ENCODE results near the gene SRL. TPM values are rescaled to one million over a fixed set of nuclear protein-coding genes. Genes with fewer than 3 reads are reported as not detected.
A peak's percentile ranks its signal among the peaks of the same experiment; 100 is the strongest.

The SRL gene
- total and polyA plus RNA-seq, 5 donors, result 255 to 395 (median 343) TPM

- ATAC-seq, result peak in 1 of 2 donors; percentile 1
- no peaks in the 10 kb centered on the region for H3K27me3 ChIP-seq (ENCODE audit: control insufficient read depth, insufficient read depth)
- no peaks in the 10 kb centered on the region for H3K4me1 ChIP-seq (ENCODE audit: control insufficient read depth, insufficient read depth, low read length)
- peak in 1 of 3 donors; percentile 22 for DNase-seq
- WGBS, result 48% methylated on average over 17 of the region's 17 CpGs
- H3K9me3 ChIP-seq (ENCODE audit: control insufficient read depth, low read length), result no peaks in the 10 kb centered on the region
- intact Hi-C loops (cut with DNase I), result loop anchor here in 2 of 4 donors (5.0 to 10.0 kb wide), 2 partner anchors 34 to 127 kb away; partner anchors contain the start of gene ADCY9 (in 1 of the 2)
- H3K4me3 ChIP-seq (ENCODE audit: low read length), result peak overlapping the region; percentile 22
- H3K27ac ChIP-seq (ENCODE audit: low read length), result peak overlapping the region; percentile 82
Observed at GRCh38 chr16:4241258-4241927, 487 bp downstream of the SRL start.

GRCh38 chr16:4240624-4241023 is 1.3 kb downstream of the SRL start:
- ATAC-seq, result peak; percentile 62 to 64
- Histone ChIP-seq H3K9me3 (ENCODE audit: control insufficient read depth, low read length) (no peaks in the 10 kb centered on the region), H3K27me3 (ENCODE audit: control insufficient read depth, insufficient read depth) (no peaks in the 10 kb centered on the region), H3K4me1 (ENCODE audit: control insufficient read depth, insufficient read depth, low read length) (no peaks in the 10 kb centered on the region), H3K27ac (ENCODE audit: low read length) (peak overlapping the region; percentile 94), H3K4me3 (ENCODE audit: low read length) (peak overlapping the region; percentile 44)
- WGBS, result 61% methylated on average over 12 of the region's 12 CpGs
- intact Hi-C loops (cut with DNase I), result loop anchor here in 2 of 4 donors (5.0 to 10.0 kb wide), 2 partner anchors 33 to 126 kb away; partner anchors contain the start of gene ADCY9 (in 1 of the 2)
- DNase-seq, result peak; percentile 47 to 75 (median 72)

- Histone ChIP-seq H3K9me3 (ENCODE audit: control insufficient read depth, low read length) (no peaks in the 10 kb centered on the region), H3K27me3 (ENCODE audit: control insufficient read depth, insufficient read depth) (no peaks in the 10 kb centered on the region), H3K27ac (ENCODE audit: low read length) (peak overlapping the region; percentile 94), H3K4me3 (ENCODE audit: low read length) (peak overlapping the region; percentile 44), H3K4me1 (ENCODE audit: control insufficient read depth, insufficient read depth, low read length) (peaks cover 3% of the 10 kb centered on the region)
- WGBS, result 56% methylated on average over 19 of the region's 19 CpGs
- peak in 2 of 3 donors; percentile 51 to 54 for DNase-seq
- intact Hi-C loops (cut with DNase I), result loop anchor here in 2 of 4 donors (5.0 to 10.0 kb wide), 2 partner anchors 32 to 125 kb away; partner anchors contain the start of gene ADCY9 (in 1 of the 2)
- ATAC-seq, result peak; percentile 7 to 27
Observed at GRCh38 chr16:4239682-4240175, 2.2 kb downstream of the SRL start.

- no peaks in the 10 kb centered on the region for H3K9me3 ChIP-seq (ENCODE audit: control insufficient read depth, low read length)
- H3K4me1 ChIP-seq (ENCODE audit: control insufficient read depth, insufficient read depth, low read length), result peaks cover 3% of the 10 kb centered on the region
- peak; percentile 41 to 75 (median 72) for DNase-seq
- intact Hi-C loops (cut with DNase I), result no loop called here
- peak overlapping the region; percentile 94 for H3K27ac ChIP-seq (ENCODE audit: low read length)
- no peaks in the 10 kb centered on the region for H3K27me3 ChIP-seq (ENCODE audit: control insufficient read depth, insufficient read depth)
- peak overlapping the region; percentile 44 for H3K4me3 ChIP-seq (ENCODE audit: low read length)
- WGBS, result 30% methylated on average over 5 of the region's 5 CpGs
- peak; percentile 40 to 55 for ATAC-seq
Observed at GRCh38 chr16:4239020-4239419, 2.9 kb downstream of the SRL start.

- ATAC-seq, result peak; percentile 40
- Histone ChIP-seq H3K27ac (ENCODE audit: low read length) (peak overlapping the region; percentile 99), H3K9me3 (ENCODE audit: control insufficient read depth, low read length) (no peaks in the 10 kb centered on the region), H3K4me3 (ENCODE audit: low read length) (no peak overlapping the region), H3K4me1 (ENCODE audit: control insufficient read depth, insufficient read depth, low read length) (peaks cover 10% of the 10 kb centered on the region), H3K27me3 (ENCODE audit: control insufficient read depth, insufficient read depth) (no peaks in the 10 kb centered on the region)
- WGBS, result 41% methylated on average over 4 of the region's 4 CpGs
- intact Hi-C loops (cut with DNase I), result no loop called here
- DNase-seq, result peak in 1 of 3 donors; percentile 22
Observed at GRCh38 chr16:4233431-4233830, 8.4 kb downstream of the SRL start.

- H3K4me1 ChIP-seq (ENCODE audit: control insufficient read depth, insufficient read depth, low read length), result peaks cover 10% of the 10 kb centered on the region
- no peaks in the 10 kb centered on the region for H3K9me3 ChIP-seq (ENCODE audit: control insufficient read depth, low read length)
- ATAC-seq, result peak; percentile 21 to 27
- 59% methylated on average over 14 of the region's 14 CpGs for WGBS
- intact Hi-C loops (cut with DNase I), result no loop called here
- peak overlapping the region; percentile 99 for H3K27ac ChIP-seq (ENCODE audit: low read length)
- H3K4me3 ChIP-seq (ENCODE audit: low read length), result no peak overlapping the region
- DNase-seq, result peak in 2 of 3 donors; percentile 36 to 58
- H3K27me3 ChIP-seq (ENCODE audit: control insufficient read depth, insufficient read depth), result no peaks in the 10 kb centered on the region
Observed at GRCh38 chr16:4232541-4233386, 9.1 kb downstream of the SRL start.

GRCh38 chr16:4231886-4232285 is 10.0 kb downstream of the SRL start:
- ATAC-seq (peak; percentile 14 to 40), DNase-seq (peak in 2 of 3 donors; percentile 52 to 62)
- Histone ChIP-seq H3K27me3 (ENCODE audit: control insufficient read depth, insufficient read depth) (no peaks in the 10 kb centered on the region), H3K27ac (ENCODE audit: low read length) (peak overlapping the region; percentile 99), H3K4me1 (ENCODE audit: control insufficient read depth, insufficient read depth, low read length) (peaks cover 10% of the 10 kb centered on the region), H3K4me3 (ENCODE audit: low read length) (no peak overlapping the region), H3K9me3 (ENCODE audit: control insufficient read depth, low read length) (no peaks in the 10 kb centered on the region)
- 55% methylated on average over 11 of the region's 11 CpGs for WGBS
- intact Hi-C loops (cut with DNase I), result no loop called here

- 59% methylated on average over 10 of the region's 10 CpGs for WGBS
- DNase-seq (peak; percentile 35 to 63 (median 57)), ATAC-seq (peak; percentile 71 to 76)
- no peaks in the 10 kb centered on the region for H3K9me3 ChIP-seq (ENCODE audit: control insufficient read depth, low read length)
- intact Hi-C loops (cut with DNase I), result no loop called here
- H3K4me3 ChIP-seq (ENCODE audit: low read length), result no peak overlapping the region
- H3K4me1 ChIP-seq (ENCODE audit: control insufficient read depth, insufficient read depth, low read length), result peaks cover 10% of the 10 kb centered on the region
- no peaks in the 10 kb centered on the region for H3K27me3 ChIP-seq (ENCODE audit: control insufficient read depth, insufficient read depth)
- H3K27ac ChIP-seq (ENCODE audit: low read length), result peak overlapping the region; percentile 99
Observed at GRCh38 chr16:4231367-4231766, 10.5 kb downstream of the SRL start.

- H3K27me3 ChIP-seq (ENCODE audit: control insufficient read depth, insufficient read depth), result no peaks in the 10 kb centered on the region
- no peak overlapping the region for H3K27ac ChIP-seq (ENCODE audit: low read length)
- no peaks in the 10 kb centered on the region for H3K9me3 ChIP-seq (ENCODE audit: control insufficient read depth, low read length)
- no peak overlapping the region for H3K4me3 ChIP-seq (ENCODE audit: low read length)
- no peaks in the 10 kb centered on the region for H3K4me1 ChIP-seq (ENCODE audit: control insufficient read depth, insufficient read depth, low read length)
- 88% methylated on average over 2 of the region's 2 CpGs for whole genome bisulfite sequencing
- intact Hi-C loops (cut with DNase I), result no loop called here
- DNase-seq (no peak), ATAC-seq (no peak)
Observed at GRCh38 chr16:4227040-4227332, 14.9 kb downstream of the SRL start.

- DNase-seq (no peak), ATAC-seq (no peak)
- H3K27me3 ChIP-seq (ENCODE audit: control insufficient read depth, insufficient read depth), result no peaks in the 10 kb centered on the region
- no peaks in the 10 kb centered on the region for H3K9me3 ChIP-seq (ENCODE audit: control insufficient read depth, low read length)
- no peak overlapping the region for H3K27ac ChIP-seq (ENCODE audit: low read length)
- no peaks in the 10 kb centered on the region for H3K4me1 ChIP-seq (ENCODE audit: control insufficient read depth, insufficient read depth, low read length)
- 83% methylated on average over 5 of the region's 5 CpGs for WGBS
- no peak overlapping the region for H3K4me3 ChIP-seq (ENCODE audit: low read length)
- intact Hi-C loops (cut with DNase I), result no loop called here
Observed at GRCh38 chr16:4226251-4227039, 15.4 kb downstream of the SRL start.
